Thoracic aorta (tissue), 2 donors: ENCODE measurements around the gene USP31. TPM values are rescaled to one million over a fixed set of nuclear protein-coding genes. Genes with fewer than 3 reads are reported as not detected.

ENCODE experiments used
- ATAC-seq: fragments of 150-250 bp; one replicate; pipeline ENCODE4 v1.8.0; 2017; ENCODE audit warnings: low read depth; ENCODE audit not compliant: insufficient number of reproducible peaks, low FRiP score
- DNase-seq: peaks from one replicate; pipeline ENCODE4 v3.0.0-alpha.2; 2020; ENCODE audit warnings: low spot score
- H3K27ac ChIP-seq, 2 donors: fragments of 200-600 bp; sonication (generic); 1 replicate in 1 of 2; 2 replicates in 1 of 2; pipeline ENCODE4 v1.5.1; 2016; ENCODE audit warnings: mild to moderate bottlenecking in 2 of 2, moderate library complexity in 2 of 2
- H3K27me3 ChIP-seq: fragments of 200-600 bp; sonication (generic); replicated peaks from 2 replicates; pipeline ENCODE4 v1.6.0; 2016; ENCODE audit warnings: mild to moderate bottlenecking; ENCODE audit not compliant: insufficient read depth
- H3K36me3 ChIP-seq: fragments of 200-600 bp; sonication (generic); one replicate; pipeline ENCODE4 v1.5.1; 2016
- H3K4me1 ChIP-seq, 2 donors: fragments of 200-600 bp; sonication (generic); 1 replicate in 1 of 2; 2 replicates in 1 of 2; pipeline versions ENCODE4 v1.5.1 to v1.6.0; 2016; ENCODE audit warnings: low read depth in 2 of 2, mild to moderate bottlenecking in 1 of 2; ENCODE audit not compliant: control insufficient read depth in 1 of 2
- H3K4me3 ChIP-seq: fragments of 200-600 bp; sonication (generic); 2 replicates; pipeline ENCODE4 v1.5.1; 2016; ENCODE audit warnings: mild to moderate bottlenecking
- H3K9me3 ChIP-seq: fragments of 200-600 bp; sonication (generic); 2 replicates; pipeline ENCODE4 v1.5.1; 2016
- total RNA-seq, 2 donors: library from RNA; depleted of rRNA; stranded (reverse); fragments of >200 nt; gene quantifications; one replicate each; pipeline versions ENCODE4 v1.1.0 to v1.2.3, GENCODE V29; 2016
- TF ChIP-seq, protein P1 (sequence below): fragments of 200-600 bp; sonication (generic); IDR thresholded peaks from one replicate; pipeline ENCODE4 v1.5.1; 2019; ENCODE audit warnings: antibody characterized with exemption

Gene USP31
- total RNA-seq, 2 donors from 2014 or later: 19.6 to 25.0 TPM

- DNase-seq: no peak
- no peaks in the 10 kb centered on the region for H3K9me3 ChIP-seq
These were observed 23.7 kb upstream of the USP31 start for GRCh38 chr16:23172994-23173393.

DNA sequence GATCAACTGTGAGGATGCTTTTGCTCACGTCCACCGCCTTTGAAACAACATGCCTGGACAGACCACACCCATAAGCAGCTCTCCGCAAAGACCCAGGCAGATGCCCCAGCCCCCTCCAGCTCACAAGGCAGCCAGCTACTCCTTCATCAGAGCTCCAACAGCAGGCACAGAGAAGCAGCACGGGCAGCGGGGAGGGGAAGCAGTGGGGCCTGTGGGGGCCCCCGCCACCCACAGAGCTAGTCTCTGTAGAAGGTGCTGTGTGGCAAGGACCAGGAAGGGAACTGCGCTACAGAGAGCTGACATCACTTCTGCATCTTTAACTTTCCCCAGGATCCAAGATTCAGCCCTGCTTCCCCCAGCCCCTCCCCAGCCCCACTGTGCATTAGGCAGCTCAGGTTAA is 23.3 kb upstream of the USP31 start:
- H3K27me3 ChIP-seq: no peaks in the 10 kb centered on the region
- H3K4me3 ChIP-seq: no peak overlapping the region
- DNase-seq: no peak
- H3K9me3 ChIP-seq: no peaks in the 10 kb centered on the region
- no peaks in the 10 kb centered on the region for H3K36me3 ChIP-seq
- no peak for ATAC-seq
- no peaks in the 10 kb centered on the region for H3K4me1 ChIP-seq
- TF ChIP-seq, protein P1, sequence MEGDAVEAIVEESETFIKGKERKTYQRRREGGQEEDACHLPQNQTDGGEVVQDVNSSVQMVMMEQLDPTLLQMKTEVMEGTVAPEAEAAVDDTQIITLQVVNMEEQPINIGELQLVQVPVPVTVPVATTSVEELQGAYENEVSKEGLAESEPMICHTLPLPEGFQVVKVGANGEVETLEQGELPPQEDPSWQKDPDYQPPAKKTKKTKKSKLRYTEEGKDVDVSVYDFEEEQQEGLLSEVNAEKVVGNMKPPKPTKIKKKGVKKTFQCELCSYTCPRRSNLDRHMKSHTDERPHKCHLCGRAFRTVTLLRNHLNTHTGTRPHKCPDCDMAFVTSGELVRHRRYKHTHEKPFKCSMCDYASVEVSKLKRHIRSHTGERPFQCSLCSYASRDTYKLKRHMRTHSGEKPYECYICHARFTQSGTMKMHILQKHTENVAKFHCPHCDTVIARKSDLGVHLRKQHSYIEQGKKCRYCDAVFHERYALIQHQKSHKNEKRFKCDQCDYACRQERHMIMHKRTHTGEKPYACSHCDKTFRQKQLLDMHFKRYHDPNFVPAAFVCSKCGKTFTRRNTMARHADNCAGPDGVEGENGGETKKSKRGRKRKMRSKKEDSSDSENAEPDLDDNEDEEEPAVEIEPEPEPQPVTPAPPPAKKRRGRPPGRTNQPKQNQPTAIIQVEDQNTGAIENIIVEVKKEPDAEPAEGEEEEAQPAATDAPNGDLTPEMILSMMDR: no peak
- no peak overlapping the region for H3K27ac ChIP-seq

More at GRCh38 chr16:23172994-23173393, 23.7 kb upstream of the USP31 start:
- Histone ChIP-seq H3K4me1 (no peaks in the 10 kb centered on the region), H3K27ac (no peak overlapping the region), H3K4me3 (no peak overlapping the region), H3K36me3 (no peaks in the 10 kb centered on the region), H3K27me3 (no peaks in the 10 kb centered on the region)
- no peak for ATAC-seq
- TF ChIP-seq, protein P1: no peak

DNA sequence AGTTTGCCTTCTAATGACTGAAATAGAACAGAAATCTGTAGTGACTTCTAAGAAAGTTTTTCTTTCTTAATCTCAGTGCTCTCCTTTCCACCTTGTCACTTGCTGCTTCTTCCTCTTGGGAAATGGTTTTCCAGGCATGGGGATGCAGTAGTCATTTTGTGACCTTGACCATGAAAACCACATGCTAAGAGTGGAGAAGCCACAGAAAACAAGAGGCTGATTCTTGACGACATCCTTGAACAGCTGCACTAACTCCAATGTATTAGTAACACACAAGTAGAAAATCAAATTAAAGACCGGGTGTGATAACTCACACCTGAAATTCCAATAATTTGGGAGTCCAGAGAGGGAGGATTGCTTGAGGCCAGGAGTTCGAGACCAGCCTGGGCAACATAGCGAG is 15.5 kb upstream of the USP31 start:
- no peak overlapping the region for H3K4me3 ChIP-seq
- H3K4me1 ChIP-seq: peaks cover 5 to 9% of the 10 kb centered on the region in 2 donors
- ATAC-seq (no peak), DNase-seq (no peak)
- H3K27me3 ChIP-seq: no peaks in the 10 kb centered on the region
- H3K27ac ChIP-seq: no peak overlapping the region
- TF ChIP-seq, protein P1: no peak
- H3K36me3 ChIP-seq: no peaks in the 10 kb centered on the region
- no peaks in the 10 kb centered on the region for H3K9me3 ChIP-seq

- Histone ChIP-seq H3K27me3 (no peaks in the 10 kb centered on the region), H3K4me1 (peaks cover 5 to 9% of the 10 kb centered on the region in 2 donors), H3K36me3 (no peaks in the 10 kb centered on the region), H3K4me3 (no peak overlapping the region), H3K27ac (no peak overlapping the region), H3K9me3 (no peaks in the 10 kb centered on the region)
- TF ChIP-seq, protein P1: no peak
- ATAC-seq (no peak), DNase-seq (no peak)
These were observed 14.7 kb upstream of the USP31 start for GRCh38 chr16:23163921-23164320.

DNA sequence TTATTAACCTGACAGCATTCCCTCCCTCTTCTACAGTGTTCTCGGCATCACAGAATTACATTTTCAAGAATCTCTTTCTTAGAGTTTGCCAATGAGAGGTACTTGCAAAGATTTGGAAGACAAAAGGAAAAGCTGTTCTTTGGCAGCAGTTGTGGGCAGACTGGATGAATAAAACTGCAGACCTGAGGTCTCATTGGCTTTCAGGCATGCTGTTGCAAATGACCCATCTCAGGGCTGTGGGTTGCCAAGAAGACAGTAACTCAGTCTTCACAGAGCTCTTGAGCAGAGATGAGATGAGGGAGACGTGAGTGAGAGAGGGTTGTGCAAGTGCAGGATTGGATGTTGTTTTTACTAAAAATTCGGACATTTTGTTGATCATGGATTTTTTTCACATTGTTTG is 11.3 kb upstream of the USP31 start:
- no peak overlapping the region for H3K27ac ChIP-seq
- no peaks in the 10 kb centered on the region for H3K27me3 ChIP-seq
- H3K36me3 ChIP-seq: no peaks in the 10 kb centered on the region
- peaks cover 5 to 9% of the 10 kb centered on the region in 2 donors for H3K4me1 ChIP-seq
- ATAC-seq (no peak), DNase-seq (no peak)
- H3K9me3 ChIP-seq: no peaks in the 10 kb centered on the region
- TF ChIP-seq, protein P1: no peak
- no peak overlapping the region for H3K4me3 ChIP-seq
